GM12891 (cell line): ENCODE results near the gene HMGCS2.

Experiments
- PAX5 ChIP-seq: IDR thresholded peaks from 2 replicates; pipeline ENCODE4 v1.6.1; 2011; ENCODE audit warnings: low read length, moderate library complexity, mild to moderate bottlenecking; ENCODE audit not compliant: insufficient read depth, severe bottlenecking
- POLR2A ChIP-seq: IDR thresholded peaks from 2 replicates; pipeline ENCODE4 v1.6.1; 2011; ENCODE audit warnings: low read depth, low read length, control low read depth
- POLR2AphosphoS5 ChIP-seq: IDR thresholded peaks from 2 replicates; pipeline ENCODE4 v1.6.1; 2011; ENCODE audit warnings: low read depth, low read length, control low read depth
- SPI1 ChIP-seq: IDR thresholded peaks from 2 replicates; pipeline ENCODE4 v1.6.1; 2011; ENCODE audit warnings: low read depth, low read length, control low read depth

DNA sequence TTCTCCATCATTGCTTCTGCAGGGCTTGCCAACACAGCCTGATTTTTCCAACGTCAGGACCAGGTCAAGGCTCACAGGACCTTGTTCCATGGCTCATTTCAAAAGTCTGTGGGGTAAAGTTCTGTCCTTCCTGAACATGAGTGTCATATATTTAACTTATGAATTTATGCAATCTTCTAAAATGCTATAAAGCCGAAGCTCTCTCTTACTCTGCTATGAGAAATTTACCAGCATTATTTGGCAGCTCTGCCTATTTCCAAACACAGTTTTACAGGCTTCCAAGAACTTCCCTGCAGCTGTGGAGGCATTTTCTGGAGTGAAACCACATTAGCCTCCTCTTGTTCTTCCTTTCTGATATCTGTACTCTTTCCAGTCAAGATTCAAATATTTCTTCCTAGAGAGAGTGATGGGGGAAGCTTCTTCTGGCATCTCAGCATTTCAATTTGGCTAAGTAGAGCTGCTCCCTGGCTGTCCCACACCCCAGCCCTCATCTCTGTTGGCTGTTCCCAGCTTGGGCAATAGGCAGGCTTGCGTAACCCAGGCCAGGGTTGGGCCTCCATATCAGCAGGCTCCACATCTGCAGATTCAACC is 15.6 kb upstream of the HMGCS2 start:
- TF ChIP-seq POLR2AphosphoS5 (no peak), POLR2A (no peak), SPI1 (no peak), PAX5 (no peak)
